Activated CD8-positive, alpha-beta T cell treated with anti-CD3 and anti-CD28 coated beads for 36 hours (primary cell): ENCODE measurements around the gene MTFR2. TPM values are rescaled to one million over a fixed set of nuclear protein-coding genes. Genes with fewer than 3 reads are reported as not detected.

Experiments
- ATAC-seq: fragments of 200-7000 bp; cut with Tn5 transposase; one replicate; pipeline ENCODE4 v1.10.0; 2021; ENCODE audit warnings: mild to moderate bottlenecking, moderate library complexity
- CTCF ChIA-PET: fragments of 350-600 bp; sonication (Branson Sonifier 250); formaldehyde crosslinking; loops from one replicate; lab custom pipeline; 2021; ENCODE audit warnings: antibody characterized with exemption; lab: Charles Lee
- POLR2A ChIA-PET: fragments of 350-600 bp; sonication (Branson Sonifier 250); formaldehyde crosslinking; loops from one replicate; lab custom pipeline; 2021; ENCODE audit warnings: antibody characterized with exemption; lab: Charles Lee
- DNase-seq: peaks from one replicate; pipeline ENCODE4 v3.0.0-alpha.2; 2020
- H3K27ac Mint-ChIP-seq: one replicate; pipeline ENCODE4 v1.8.0; 2021; ENCODE audit warnings: mild to moderate bottlenecking, mixed read lengths
- H3K27me3 Mint-ChIP-seq: one replicate; pipeline ENCODE4 v1.8.0; 2021; ENCODE audit warnings: mixed read lengths
- H3K36me3 Mint-ChIP-seq: one replicate; pipeline ENCODE4 v1.8.0; 2021; ENCODE audit warnings: low read depth, mixed read lengths
- H3K4me1 Mint-ChIP-seq: one replicate; pipeline ENCODE4 v1.8.0; 2021; ENCODE audit warnings: low read depth, mixed read lengths
- H3K4me3 Mint-ChIP-seq: one replicate; pipeline ENCODE4 v1.8.0; 2021; ENCODE audit warnings: mild to moderate bottlenecking, moderate library complexity, mixed read lengths
- H3K9me3 Mint-ChIP-seq: one replicate; pipeline ENCODE4 v1.8.0; 2021; ENCODE audit warnings: mixed read lengths
- intact Hi-C: fragments of 100-400 bp; cut with micrococcal nuclease; formaldehyde crosslinking; loops from one replicate; pipeline ENCODE4 v1.10.0; 2022
- total RNA-seq, 2 experiments: library from RNA; stranded (reverse); gene quantifications; one replicate each; pipeline ENCODE4 v1.2.3, GENCODE V29; 2021
- TF ChIP-seq, protein P1 (sequence below): fragments of 200-600 bp; IDR thresholded peaks from one replicate; pipeline ENCODE4 v1.8.0; 2022; ENCODE audit warnings: antibody characterized with exemption, mild to moderate bottlenecking

Gene MTFR2
- total RNA-seq, 2 experiments from 2014 or later, result 20.9 to 23.9 TPM

- CTCF ChIA-PET, result interaction anchor here (1.9 kb wide), 1 partner anchor 9 kb away, joined by 8 read pairs; no protein-coding TSS in a partner anchor
- H3K4me3 Mint-ChIP-seq, result no peak overlapping the region
- no peak for DNase-seq
- no peak overlapping the region for H3K27ac Mint-ChIP-seq
- H3K36me3 Mint-ChIP-seq, result peaks cover 47% of the 10 kb centered on the region
- no peaks in the 10 kb centered on the region for H3K27me3 Mint-ChIP-seq
- no peaks in the 10 kb centered on the region for H3K9me3 Mint-ChIP-seq
- peaks cover 8% of the 10 kb centered on the region for H3K4me1 Mint-ChIP-seq
- TF ChIP-seq, protein P1, sequence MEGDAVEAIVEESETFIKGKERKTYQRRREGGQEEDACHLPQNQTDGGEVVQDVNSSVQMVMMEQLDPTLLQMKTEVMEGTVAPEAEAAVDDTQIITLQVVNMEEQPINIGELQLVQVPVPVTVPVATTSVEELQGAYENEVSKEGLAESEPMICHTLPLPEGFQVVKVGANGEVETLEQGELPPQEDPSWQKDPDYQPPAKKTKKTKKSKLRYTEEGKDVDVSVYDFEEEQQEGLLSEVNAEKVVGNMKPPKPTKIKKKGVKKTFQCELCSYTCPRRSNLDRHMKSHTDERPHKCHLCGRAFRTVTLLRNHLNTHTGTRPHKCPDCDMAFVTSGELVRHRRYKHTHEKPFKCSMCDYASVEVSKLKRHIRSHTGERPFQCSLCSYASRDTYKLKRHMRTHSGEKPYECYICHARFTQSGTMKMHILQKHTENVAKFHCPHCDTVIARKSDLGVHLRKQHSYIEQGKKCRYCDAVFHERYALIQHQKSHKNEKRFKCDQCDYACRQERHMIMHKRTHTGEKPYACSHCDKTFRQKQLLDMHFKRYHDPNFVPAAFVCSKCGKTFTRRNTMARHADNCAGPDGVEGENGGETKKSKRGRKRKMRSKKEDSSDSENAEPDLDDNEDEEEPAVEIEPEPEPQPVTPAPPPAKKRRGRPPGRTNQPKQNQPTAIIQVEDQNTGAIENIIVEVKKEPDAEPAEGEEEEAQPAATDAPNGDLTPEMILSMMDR, result no peak
- intact Hi-C loops, result no loop called here
- POLR2A ChIA-PET, result no interaction called here
- ATAC-seq, result no peak
These were observed 14.9 kb downstream of the MTFR2 start for GRCh38 chr6:136235233-136235564.

GRCh38 chr6:136232701-136233100 is 17.4 kb downstream of the MTFR2 start:
- CTCF ChIA-PET, result interaction anchor here (1.2 kb wide), 1 partner anchor 18 kb away, joined by 3 read pairs; no protein-coding TSS in a partner anchor

DNA sequence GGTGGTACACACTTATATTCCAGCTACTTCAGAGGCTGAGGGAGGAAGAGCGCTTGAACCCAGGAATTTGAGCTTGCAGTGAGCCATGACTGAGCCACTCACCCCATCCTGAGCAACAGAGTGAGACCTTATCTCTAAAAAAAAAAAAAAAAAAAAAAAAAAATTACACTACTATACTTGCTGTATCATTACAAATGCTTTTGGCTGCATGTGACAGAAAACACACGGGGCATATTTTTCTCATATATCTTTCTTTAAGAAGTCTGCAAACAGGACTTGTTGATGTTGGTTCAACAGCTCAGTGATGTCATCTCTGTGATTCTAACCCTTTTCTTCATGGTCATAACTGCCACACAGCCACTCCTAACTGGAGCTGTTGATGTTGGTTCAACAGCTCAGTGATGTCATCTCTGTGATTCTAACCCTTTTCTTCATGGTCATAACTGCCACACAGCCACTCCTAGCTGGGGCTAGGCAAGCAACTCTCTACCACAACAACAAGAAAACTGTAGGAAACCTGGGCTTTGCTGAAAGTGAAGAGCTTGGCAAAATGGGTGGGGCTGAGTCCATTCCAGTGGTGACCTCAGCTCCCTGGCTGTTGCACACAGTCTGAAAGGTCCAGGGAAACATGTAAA is 19.8 kb downstream of the MTFR2 start:
- Mint-ChIP-seq H3K27me3 (no peaks in the 10 kb centered on the region), H3K9me3 (no peaks in the 10 kb centered on the region), H3K4me1 (peaks cover 9% of the 10 kb centered on the region), H3K36me3 (peaks cover 23% of the 10 kb centered on the region), H3K4me3 (no peak overlapping the region), H3K27ac (no peak overlapping the region)
- TF ChIP-seq, protein P1, result no peak
- intact Hi-C loops, result no loop called here
- POLR2A ChIA-PET, result interaction anchor here (0.6 kb wide), 1 partner anchor 243 kb away, joined by 3 read pairs; no protein-coding TSS in a partner anchor
- DNase-seq, result no peak
- CTCF ChIA-PET, result interaction anchor here (0.8 to 1.0 kb wide), 3 partner anchors 9 to 724 kb away, joined by 3 read pairs; no protein-coding TSS in a partner anchor
- no peak for ATAC-seq

More at GRCh38 chr6:136232701-136233100, 17.4 kb downstream of the MTFR2 start:
- H3K27ac Mint-ChIP-seq, result no peak overlapping the region
- DNase-seq, result no peak
- POLR2A ChIA-PET, result interaction anchor here (0.7 kb wide), 1 partner anchor 22 kb away, joined by 3 read pairs; no protein-coding TSS in a partner anchor
- ATAC-seq, result no peak
- intact Hi-C loops, result no loop called here
- H3K36me3 Mint-ChIP-seq, result peaks cover 38% of the 10 kb centered on the region
- H3K4me3 Mint-ChIP-seq, result no peak overlapping the region
- TF ChIP-seq, protein P1, result no peak
- peaks cover 7% of the 10 kb centered on the region for H3K4me1 Mint-ChIP-seq
- H3K27me3 Mint-ChIP-seq, result no peaks in the 10 kb centered on the region
- no peaks in the 10 kb centered on the region for H3K9me3 Mint-ChIP-seq

DNA sequence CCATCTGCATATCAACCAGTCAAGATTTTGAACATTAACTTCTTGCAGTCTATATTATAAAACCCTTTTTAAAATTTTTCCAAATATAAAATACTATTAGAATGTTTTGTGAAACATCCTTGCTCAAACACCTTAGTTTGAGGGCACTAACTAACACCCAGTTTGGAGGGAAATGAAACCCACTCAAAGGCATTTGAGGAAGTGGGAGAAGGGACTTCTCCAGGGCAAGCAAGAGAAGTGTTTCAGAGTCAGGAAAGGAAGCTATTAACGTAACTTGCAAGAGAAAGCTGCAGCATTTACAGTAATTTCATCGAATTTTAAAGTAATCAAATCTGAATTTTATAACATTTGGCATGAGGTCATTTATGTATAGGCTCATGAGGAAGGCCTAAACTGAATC is 21.3 kb downstream of the MTFR2 start:
- ATAC-seq (no peak), DNase-seq (no peak)
- ChIA-PET POLR2A (no interaction called here), CTCF (no interaction called here)
- intact Hi-C loops, result loop anchor here (5.0 to 10.0 kb wide), 4 partner anchors 194 to 722 kb away; no protein-coding TSS in a partner anchor
- Mint-ChIP-seq H3K4me1 (peaks cover 9% of the 10 kb centered on the region), H3K4me3 (no peak overlapping the region), H3K9me3 (peaks cover 8% of the 10 kb centered on the region), H3K36me3 (peaks cover 13% of the 10 kb centered on the region), H3K27ac (no peak overlapping the region), H3K27me3 (no peaks in the 10 kb centered on the region)
- TF ChIP-seq, protein P1, result no peak
